Activated naive CD8-positive, alpha-beta T cell treated with anti-CD3 and anti-CD28 coated beads for 36 hours (primary cell): Measurements from ENCODE around the gene LAMB1. TPM values are rescaled to one million over a fixed set of nuclear protein-coding genes. Genes with fewer than 3 reads are reported as not detected.

Experiments used
- DNase-seq: peaks from one replicate; pipeline ENCODE4 v3.0.0; 2021
- H3K27ac Mint-ChIP-seq: one replicate; pipeline ENCODE4 v1.8.0; 2022; ENCODE audit warnings: mild to moderate bottlenecking, moderate library complexity, mixed read lengths
- H3K27me3 Mint-ChIP-seq: one replicate; pipeline ENCODE4 v1.8.0; 2022; ENCODE audit warnings: mild to moderate bottlenecking, mixed read lengths
- H3K36me3 Mint-ChIP-seq: one replicate; pipeline ENCODE4 v1.8.0; 2021; ENCODE audit warnings: mild to moderate bottlenecking, mixed read lengths
- H3K4me1 Mint-ChIP-seq: one replicate; pipeline ENCODE4 v1.8.0; 2021; ENCODE audit warnings: mixed read lengths
- H3K4me3 Mint-ChIP-seq: one replicate; pipeline ENCODE4 v1.8.0; 2022; ENCODE audit warnings: mild to moderate bottlenecking, moderate library complexity, mixed read lengths
- H3K9me3 Mint-ChIP-seq: one replicate; pipeline ENCODE4 v1.8.0; 2022; ENCODE audit warnings: mixed read lengths
- total RNA-seq, 2 experiments: library from RNA; stranded (reverse); gene quantifications; one replicate each; pipeline ENCODE4 v1.2.3, GENCODE V29; 2021

The LAMB1 gene
- total RNA-seq, 2 experiments from 2014 or later, result 0.16 to 0.32 TPM

DNA sequence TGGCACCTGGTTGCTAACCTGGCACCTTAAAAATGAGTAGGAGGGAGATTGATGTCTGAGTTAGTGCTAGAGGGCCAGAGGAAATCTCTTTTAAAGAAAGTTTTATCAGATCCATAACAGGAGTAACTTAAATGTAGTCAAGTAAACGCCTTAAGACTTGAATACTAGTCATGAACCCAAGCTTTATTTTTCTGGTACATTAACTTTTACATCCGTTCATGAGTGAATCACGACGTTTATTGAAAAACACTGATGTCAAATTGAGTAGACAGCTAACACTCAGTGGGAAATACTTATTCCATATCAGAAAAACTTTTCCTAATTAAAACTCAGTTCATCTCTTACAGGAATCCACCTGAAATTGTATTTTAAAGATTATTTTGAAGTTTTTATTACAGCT is 6.9 kb upstream of the LAMB1 start:
- Mint-ChIP-seq H3K27ac (no peak overlapping the region), H3K4me1 (no peaks in the 10 kb centered on the region), H3K36me3 (no peaks in the 10 kb centered on the region), H3K4me3 (no peak overlapping the region), H3K9me3 (no peaks in the 10 kb centered on the region), H3K27me3 (peaks cover 32% of the 10 kb centered on the region)
- no peak for DNase-seq

DNA sequence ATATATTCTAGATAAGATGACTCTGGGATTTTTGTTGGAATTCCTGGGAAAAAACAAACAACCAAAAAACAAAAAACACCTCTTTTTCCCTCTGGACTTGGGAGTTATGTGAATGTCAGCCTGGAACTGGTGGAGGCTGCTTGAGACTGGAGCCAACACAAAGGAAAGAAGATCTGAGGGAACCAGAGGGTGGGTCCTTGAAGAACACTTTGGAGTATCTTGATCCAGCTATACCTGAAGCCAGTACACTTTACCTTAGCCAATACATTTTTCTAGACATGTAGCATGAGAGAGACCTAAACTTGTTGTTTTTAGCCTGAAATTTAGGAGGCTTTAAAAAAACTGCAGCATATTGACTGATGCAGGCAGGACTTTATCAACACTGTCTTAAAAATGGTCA is 5.9 kb upstream of the LAMB1 start:
- Mint-ChIP-seq H3K9me3 (no peaks in the 10 kb centered on the region), H3K36me3 (no peaks in the 10 kb centered on the region), H3K27ac (no peak overlapping the region), H3K4me3 (no peak overlapping the region), H3K27me3 (peaks cover 43% of the 10 kb centered on the region), H3K4me1 (peaks cover 5% of the 10 kb centered on the region)
- no peak for DNase-seq

DNA sequence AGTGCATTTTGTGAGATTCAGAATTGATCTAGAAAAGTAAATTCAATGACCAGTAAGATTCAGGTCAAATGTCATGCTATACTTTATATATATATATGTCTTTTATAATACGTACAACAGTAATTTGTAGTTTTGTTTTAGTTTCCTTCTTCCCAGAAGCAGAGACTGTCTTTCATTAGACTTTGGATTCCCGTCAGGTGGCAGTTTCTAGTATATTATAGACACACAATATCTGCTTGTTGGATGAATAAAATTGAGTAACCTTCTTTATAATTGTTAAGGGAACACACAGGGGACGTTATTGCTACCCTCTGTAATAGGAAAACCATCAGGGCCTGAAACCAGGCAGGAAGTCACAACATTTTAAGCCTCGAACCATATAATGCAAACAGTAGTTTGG is 5.3 kb upstream of the LAMB1 start:
- no peaks in the 10 kb centered on the region for H3K36me3 Mint-ChIP-seq
- H3K27me3 Mint-ChIP-seq, result peaks cover 49% of the 10 kb centered on the region
- no peak overlapping the region for H3K4me3 Mint-ChIP-seq
- H3K9me3 Mint-ChIP-seq, result no peaks in the 10 kb centered on the region
- no peak for DNase-seq
- H3K4me1 Mint-ChIP-seq, result peaks cover 7% of the 10 kb centered on the region
- no peak overlapping the region for H3K27ac Mint-ChIP-seq

DNA sequence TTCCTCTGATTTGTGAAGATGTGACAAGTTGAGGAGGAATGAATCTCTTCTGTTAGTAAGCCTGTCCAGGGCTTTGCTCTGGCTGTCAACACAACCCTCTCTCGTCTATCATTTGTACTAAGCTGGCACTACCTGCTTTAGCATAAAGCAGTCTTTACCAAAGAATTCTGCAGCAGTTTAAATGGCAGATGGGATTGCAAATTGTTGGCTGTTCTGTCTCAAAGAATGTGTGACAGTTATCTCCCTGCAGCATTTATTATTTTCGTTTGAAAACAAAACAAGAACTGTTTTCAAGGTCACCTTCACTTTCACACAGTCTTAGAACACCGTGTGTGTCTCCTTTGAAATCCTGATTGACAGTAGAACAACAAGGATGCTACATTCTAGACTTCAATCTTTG is 4.8 kb upstream of the LAMB1 start:
- H3K27me3 Mint-ChIP-seq, result peaks cover 53% of the 10 kb centered on the region
- no peak for DNase-seq
- H3K9me3 Mint-ChIP-seq, result no peaks in the 10 kb centered on the region
- no peak overlapping the region for H3K4me3 Mint-ChIP-seq
- no peaks in the 10 kb centered on the region for H3K36me3 Mint-ChIP-seq
- H3K27ac Mint-ChIP-seq, result no peak overlapping the region
- H3K4me1 Mint-ChIP-seq, result peaks cover 7% of the 10 kb centered on the region

DNA sequence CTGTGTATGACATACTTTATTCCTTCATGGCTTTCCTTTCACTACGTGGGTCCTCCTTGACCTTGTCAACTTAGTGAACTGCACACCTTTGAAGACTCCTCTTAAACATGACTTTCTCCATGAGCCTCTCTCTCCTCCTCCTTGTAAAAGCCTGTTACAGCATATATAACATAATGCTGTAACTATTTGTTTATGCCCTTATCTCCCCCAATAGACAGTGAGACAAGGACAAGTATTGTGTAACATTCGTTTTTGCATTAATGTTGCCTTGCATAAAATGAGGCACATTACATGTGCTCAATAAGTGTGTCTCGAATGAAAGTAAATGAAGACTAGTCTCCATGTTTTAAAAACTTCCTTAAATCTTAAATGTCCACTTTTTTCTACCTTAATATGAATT is 4.3 kb upstream of the LAMB1 start:
- DNase-seq, result no peak
- H3K4me3 Mint-ChIP-seq, result no peak overlapping the region
- H3K27me3 Mint-ChIP-seq, result peaks cover 57% of the 10 kb centered on the region
- H3K4me1 Mint-ChIP-seq, result peaks cover 7% of the 10 kb centered on the region
- H3K27ac Mint-ChIP-seq, result no peak overlapping the region
- H3K9me3 Mint-ChIP-seq, result no peaks in the 10 kb centered on the region
- H3K36me3 Mint-ChIP-seq, result no peaks in the 10 kb centered on the region

DNA sequence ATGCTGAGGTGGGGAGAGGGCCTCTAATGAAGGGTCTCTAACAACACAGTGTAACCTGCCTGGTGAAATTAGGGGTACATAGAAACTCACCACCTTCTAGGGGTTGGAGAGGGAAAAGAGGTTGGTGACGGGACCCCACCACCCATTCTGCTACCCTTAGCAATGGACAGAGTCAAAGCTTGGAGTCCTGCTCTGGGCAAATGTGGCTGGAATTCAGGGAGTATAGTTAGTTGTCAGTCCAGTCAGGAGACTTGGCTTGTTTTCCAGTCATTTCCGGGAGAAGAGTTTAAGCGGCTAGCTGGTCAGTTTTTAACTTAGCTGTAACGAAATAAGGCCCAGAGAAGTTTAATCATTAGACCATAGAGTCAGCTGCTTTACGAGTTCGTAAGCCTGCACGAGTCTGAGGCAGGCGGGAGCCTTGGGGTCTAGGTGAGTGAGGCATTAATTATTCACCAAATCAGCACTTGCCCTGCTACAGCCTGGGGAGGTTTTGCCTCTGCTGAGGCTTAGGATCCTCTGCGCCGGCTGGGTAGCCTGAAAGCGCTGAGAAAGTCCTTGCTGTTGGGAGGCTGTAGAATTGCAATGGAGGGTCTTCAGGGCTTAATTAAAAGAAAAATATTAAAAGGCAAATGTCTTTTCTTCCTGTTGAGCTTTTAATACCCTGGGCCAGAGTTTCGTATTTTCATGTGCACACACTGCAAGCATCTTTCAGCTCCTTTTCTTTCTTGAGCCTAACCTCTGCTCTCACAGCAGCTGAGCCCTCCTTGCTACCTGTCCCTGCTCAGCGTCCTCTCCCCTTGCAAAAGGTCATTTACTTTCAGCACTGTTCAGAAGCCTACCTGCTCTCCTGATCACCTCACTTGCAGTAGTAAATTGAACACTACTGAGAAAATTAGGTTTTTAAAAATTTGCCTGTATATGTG is 1.5 kb upstream of the LAMB1 start:
- no peak for DNase-seq
- H3K27ac Mint-ChIP-seq, result no peak overlapping the region

DNA sequence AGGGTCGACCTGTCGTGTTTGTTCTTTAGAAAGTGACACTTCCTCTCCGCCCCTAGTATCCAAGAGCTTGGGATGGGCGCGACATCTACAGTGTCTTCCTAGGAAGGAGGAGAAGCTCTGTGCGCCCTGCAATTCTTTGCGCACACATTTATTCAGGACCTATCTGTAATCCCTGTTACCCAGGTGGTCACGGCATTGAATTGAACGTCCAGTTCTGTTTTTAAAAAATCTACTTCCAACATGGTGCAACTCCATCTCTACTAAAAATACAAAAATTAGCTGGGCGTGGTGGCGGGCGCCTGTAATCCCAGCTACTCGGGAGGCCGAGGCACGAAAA is 606 bp upstream of the LAMB1 start:
- Mint-ChIP-seq H3K9me3 (no peaks in the 10 kb centered on the region), H3K36me3 (no peaks in the 10 kb centered on the region), H3K4me3 (peak overlapping the region; percentile 20), H3K4me1 (peaks cover 20% of the 10 kb centered on the region), H3K27me3 (peaks cover 84% of the 10 kb centered on the region), H3K27ac (no peak overlapping the region)
- DNase-seq, result no peak

More for the DNA sequence above, 1.5 kb upstream of the LAMB1 start:
- no peaks in the 10 kb centered on the region for H3K36me3 Mint-ChIP-seq
- peaks cover 18% of the 10 kb centered on the region for H3K4me1 Mint-ChIP-seq
- no peaks in the 10 kb centered on the region for H3K9me3 Mint-ChIP-seq
- peak overlapping the region; percentile 3 for H3K4me3 Mint-ChIP-seq
- H3K27me3 Mint-ChIP-seq, result peaks cover 81% of the 10 kb centered on the region

DNA sequence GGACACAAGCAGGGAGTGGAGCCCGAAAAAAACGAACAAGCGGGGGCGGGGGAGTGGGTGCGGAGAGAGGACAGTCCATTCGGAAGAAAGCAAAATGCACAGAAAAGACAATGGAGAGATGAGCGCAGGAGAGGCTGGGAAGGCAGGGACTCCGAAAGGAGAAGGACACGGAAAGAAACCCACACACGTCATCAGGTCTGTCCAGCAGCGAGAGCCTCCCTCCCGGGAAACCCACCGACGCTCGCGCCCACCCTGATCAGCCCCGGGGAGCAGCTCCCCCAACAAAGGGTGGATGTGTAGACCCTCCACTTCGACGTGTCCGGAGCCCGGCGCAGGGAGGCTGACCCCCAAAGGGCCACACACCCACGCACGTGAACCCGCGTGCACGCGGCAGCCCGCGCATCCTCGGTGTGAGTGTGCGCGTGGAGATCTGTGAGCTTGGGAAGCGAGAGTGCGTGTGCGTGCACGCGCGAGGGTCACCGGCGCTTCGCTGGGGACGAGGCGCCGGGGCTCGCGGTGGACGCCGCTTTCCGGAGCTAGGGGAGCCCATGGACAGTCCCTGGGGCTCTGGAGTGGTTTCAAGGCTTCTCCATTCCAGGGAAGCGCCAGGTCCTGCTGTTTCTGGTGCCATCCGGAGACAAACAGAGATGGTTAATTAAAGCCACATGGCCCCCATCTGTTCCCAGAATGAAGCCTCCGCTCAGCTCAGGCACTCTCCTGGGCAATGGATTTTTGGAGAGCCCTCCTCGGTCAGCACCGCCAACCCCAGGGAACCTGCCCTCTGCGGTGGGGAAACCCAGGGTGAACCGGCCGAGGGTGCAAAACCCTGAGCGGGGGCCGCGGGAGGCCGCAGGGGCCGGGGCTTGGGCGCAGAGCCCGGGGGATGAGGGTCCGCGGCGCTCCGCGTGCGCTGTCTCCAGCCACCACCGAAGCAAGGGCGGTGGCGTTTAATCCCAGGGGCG is 916 bp downstream of the LAMB1 start:
- DNase-seq, result no peak
- H3K9me3 Mint-ChIP-seq, result no peaks in the 10 kb centered on the region
- peak overlapping the region; percentile 78 for H3K4me3 Mint-ChIP-seq
- H3K27ac Mint-ChIP-seq, result no peak overlapping the region
- H3K27me3 Mint-ChIP-seq, result peaks cover 89% of the 10 kb centered on the region
- H3K4me1 Mint-ChIP-seq, result peaks cover 22% of the 10 kb centered on the region
- no peaks in the 10 kb centered on the region for H3K36me3 Mint-ChIP-seq

DNA sequence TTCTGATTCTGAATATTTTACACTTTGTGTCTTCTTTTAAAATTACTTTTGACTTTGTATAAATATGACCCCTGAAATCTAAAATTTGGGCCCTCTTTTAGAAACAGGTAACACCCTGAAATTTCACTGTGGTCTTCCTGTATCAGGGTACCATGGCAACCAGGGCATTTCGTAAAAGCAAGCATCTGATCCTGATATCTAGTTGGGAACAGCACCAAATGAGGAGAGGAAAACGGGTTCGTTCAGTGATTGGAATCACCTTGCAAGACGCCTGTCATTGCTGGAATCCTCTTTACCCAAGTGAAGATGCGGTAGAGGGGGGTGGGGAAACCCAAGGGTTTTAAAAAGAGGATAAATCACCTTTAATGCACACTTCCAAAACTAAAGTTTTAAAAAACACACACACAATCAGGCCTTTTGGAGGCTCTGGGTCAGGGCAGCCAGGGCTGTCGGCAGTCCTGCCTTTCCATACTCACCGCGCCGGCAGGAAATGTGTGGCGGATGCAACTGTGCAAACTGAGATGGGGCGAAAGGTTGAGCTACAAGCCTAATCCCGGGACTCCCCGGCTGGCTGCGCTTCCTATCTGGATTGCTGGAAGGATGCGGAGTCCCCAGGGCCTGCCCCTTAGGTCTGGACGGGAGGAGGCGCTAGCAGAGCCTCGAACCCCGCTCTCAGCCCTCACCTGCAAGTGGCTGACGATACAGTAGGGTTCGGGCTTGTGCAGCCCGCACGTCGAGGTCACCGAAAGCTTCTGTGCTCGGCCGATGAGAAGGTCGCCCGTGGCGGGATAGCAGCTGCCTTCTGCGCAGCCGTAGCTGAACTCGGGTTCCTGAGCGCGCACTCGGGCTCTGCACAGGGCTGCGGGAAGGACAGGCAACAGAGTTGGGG is 1.8 kb downstream of the LAMB1 start:
- Mint-ChIP-seq H3K27ac (no peak overlapping the region), H3K4me1 (peaks cover 22% of the 10 kb centered on the region), H3K36me3 (no peaks in the 10 kb centered on the region), H3K27me3 (peaks cover 88% of the 10 kb centered on the region), H3K4me3 (peak overlapping the region; percentile 78), H3K9me3 (no peaks in the 10 kb centered on the region)
- DNase-seq, result peak; percentile 11

DNA sequence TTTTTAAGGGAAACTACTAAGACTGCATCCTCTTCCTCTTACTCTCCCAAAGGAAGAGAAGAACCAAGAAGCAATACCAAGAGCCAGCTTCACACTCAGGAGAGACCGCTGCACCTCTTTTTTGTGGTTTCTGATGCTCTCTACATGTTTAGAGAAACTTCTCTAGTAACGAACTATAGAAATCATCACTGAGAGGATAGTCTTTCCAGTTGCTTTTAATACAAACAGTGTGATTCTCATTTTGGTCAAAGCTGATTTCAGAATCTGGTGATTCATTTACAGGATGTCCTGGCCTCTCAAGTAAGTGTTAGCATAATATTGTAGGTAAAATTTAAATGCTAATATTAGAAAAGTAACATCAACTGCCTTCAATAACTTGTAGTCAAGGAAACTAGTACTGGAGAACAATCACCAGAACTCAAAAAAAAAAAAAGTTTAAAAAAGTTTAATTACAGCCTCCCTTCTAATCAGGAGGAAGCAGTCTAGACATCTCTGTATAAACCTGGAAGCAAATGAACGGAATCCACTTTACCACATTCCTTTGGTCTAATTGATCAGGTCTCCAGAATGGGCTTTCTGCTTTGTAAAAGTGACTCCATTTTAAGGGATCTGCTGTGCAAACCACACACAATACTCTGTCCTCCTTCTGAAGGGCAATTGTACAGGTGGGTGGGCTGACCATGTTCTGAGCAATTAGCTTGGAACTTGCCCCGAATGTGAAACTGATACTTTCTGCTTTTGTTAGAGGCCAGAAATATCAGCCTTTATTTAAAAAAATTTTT is 3.0 kb downstream of the LAMB1 start:
- peaks cover 22% of the 10 kb centered on the region for H3K4me1 Mint-ChIP-seq
- H3K9me3 Mint-ChIP-seq, result no peaks in the 10 kb centered on the region
- no peak overlapping the region for H3K27ac Mint-ChIP-seq
- H3K4me3 Mint-ChIP-seq, result no peak overlapping the region
- peaks cover 91% of the 10 kb centered on the region for H3K27me3 Mint-ChIP-seq
- no peaks in the 10 kb centered on the region for H3K36me3 Mint-ChIP-seq
- DNase-seq, result no peak

DNA sequence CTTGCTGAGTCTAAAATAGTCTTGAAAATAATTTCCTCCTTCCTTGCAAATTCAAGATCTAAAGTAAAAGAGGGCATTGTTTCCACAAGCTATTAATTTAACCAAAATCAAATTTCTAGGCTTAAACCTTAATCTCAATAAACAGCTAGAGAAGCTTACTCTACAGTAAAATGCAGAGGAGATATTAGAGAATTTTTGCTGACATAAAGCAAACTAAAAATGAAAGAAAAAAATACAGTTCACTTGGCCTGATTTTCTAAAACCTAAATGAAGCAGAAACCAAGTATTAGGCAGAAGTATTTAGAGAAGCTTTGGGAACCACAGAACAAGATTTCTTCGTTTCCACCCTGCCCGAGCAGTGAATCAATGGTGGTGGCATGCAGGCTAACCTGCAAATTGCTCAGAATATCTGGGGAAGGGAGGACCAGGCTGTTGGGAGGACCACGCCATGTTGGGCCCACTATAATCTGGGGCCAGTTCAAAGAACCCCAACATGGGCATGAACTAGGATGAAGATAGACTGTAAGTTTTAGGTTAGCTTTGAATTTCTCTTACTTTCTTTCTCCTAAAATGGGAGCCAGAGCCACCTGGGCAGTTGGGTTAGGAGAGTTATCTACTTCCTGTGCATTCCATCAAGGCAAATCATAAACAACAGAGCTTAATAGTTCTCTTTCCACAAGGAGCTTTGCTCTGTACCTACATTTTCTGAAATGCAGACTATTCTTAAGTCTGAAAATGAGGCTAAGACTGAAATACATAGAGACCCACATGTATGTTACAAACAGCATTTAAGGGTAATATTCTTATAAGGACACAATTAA is 4.1 kb downstream of the LAMB1 start:
- no peak for DNase-seq
- no peak overlapping the region for H3K4me3 Mint-ChIP-seq
- H3K27me3 Mint-ChIP-seq, result peaks cover 88% of the 10 kb centered on the region
- peaks cover 18% of the 10 kb centered on the region for H3K4me1 Mint-ChIP-seq
- H3K27ac Mint-ChIP-seq, result no peak overlapping the region
- H3K36me3 Mint-ChIP-seq, result no peaks in the 10 kb centered on the region
- H3K9me3 Mint-ChIP-seq, result no peaks in the 10 kb centered on the region

DNA sequence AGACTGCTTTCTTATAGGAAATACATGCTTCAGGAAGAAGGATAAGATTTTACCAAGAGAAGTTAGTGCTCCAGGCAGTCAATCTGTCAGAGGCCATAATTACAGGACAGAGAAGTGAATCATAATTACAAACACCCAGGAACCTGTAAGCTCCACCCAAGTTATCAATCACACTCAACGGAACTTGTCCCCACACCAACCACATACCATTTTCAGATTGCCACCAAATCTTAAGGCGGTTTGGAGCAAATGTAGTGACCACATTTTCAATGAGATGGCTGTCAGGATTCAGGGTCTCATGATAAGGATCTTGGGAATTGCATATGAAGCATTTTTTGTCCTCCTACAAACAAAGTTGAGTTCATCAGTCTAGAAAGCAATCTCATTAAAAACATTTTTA is 4.8 kb downstream of the LAMB1 start:
- Mint-ChIP-seq H3K4me1 (peaks cover 15% of the 10 kb centered on the region), H3K36me3 (no peaks in the 10 kb centered on the region), H3K4me3 (no peak overlapping the region), H3K27ac (no peak overlapping the region), H3K27me3 (peaks cover 88% of the 10 kb centered on the region), H3K9me3 (no peaks in the 10 kb centered on the region)
- DNase-seq, result no peak

DNA sequence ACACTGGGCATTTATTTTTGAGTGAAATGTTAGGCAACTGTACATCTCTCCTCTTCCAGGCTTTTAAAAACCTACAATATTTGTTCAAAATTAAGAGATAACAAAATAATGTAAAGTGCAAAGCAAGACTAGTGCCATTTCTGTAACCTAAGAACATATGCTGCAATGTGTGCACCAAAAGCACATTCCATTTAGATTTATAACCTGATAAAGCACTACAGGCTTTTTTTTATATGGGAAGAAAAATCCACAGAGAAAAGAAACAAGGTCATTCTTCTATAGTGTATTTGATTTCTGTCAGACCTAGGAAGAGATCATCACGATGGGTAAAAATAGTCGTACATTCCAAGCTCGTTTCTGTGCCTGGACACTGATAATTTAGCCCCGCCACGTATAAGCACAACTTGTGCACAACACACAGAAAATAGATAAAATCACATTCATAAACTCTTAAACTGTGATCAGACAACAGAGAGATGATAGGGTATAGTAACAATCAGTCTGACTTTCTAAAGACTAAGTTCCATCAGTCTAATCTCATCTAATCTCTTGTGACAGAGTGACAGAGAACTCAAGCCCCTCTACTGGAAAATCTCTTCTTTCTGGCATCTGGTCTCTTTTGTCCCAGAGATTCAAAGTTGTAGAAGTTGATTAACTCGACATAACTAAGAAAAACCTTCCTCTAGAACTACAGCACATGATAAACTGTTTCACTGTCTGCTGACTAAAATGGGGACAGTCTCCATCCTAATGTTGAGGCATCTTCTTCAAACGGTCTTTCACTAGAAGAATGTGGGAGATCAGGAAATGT is 6.7 kb downstream of the LAMB1 start:
- Mint-ChIP-seq H3K36me3 (no peaks in the 10 kb centered on the region), H3K27ac (no peak overlapping the region), H3K9me3 (no peaks in the 10 kb centered on the region), H3K4me1 (peaks cover 11% of the 10 kb centered on the region), H3K27me3 (peaks cover 84% of the 10 kb centered on the region), H3K4me3 (no peak overlapping the region)
- DNase-seq, result no peak
